GM19099 (cell line): Measurements from ENCODE around the gene CNOT6.

Experiments used
- POLR2A ChIP-seq: IDR thresholded peaks from 3 replicates; pipeline ENCODE4 v1.6.1; 2011; ENCODE audit warnings: low read depth; ENCODE audit not compliant: insufficient read length; ENCODE audit errors: extremely low read depth

CNOT6 gene

DNA sequence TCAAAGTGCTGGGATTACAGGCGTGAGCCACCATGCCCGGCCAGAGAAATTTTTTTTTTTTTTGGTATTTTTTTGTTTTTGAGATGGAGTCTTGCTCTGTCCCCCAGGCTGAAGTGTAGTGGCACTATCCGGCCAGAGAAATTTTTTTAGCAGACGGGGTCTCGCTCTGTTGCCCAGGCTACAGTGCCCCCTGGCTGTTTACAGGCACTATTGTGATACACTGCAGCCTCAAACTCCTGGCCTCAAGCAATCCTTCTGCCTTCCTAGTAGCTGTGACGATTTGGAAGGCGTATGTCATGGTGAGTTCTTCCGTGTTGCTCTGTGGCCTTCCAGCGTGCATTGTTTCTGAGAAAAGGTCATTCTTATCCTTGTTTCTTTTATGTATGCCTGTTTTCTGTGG lies 47.5 kb downstream of the CNOT6 start:
- no peak for TF ChIP-seq POLR2A

DNA sequence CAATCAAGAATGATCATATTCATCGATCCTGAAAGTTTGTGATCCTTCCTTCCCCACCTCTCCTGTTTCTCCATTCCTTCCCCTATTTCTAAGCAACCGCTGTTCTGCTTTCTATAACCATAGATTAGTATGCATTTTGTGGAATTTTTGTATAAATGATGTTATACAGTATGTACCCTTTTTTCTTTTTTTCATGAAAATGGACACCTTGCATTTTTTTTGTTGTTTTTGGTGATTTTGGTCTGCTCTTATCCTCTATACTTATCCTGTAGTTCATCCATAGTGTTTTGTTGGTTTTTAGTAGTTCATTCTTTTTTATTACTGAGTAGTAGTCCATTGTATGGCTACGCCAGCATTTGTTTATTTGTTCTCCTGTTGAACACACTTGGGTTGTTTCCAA lies 51.1 kb downstream of the CNOT6 start:
- TF ChIP-seq POLR2A = no peak

DNA sequence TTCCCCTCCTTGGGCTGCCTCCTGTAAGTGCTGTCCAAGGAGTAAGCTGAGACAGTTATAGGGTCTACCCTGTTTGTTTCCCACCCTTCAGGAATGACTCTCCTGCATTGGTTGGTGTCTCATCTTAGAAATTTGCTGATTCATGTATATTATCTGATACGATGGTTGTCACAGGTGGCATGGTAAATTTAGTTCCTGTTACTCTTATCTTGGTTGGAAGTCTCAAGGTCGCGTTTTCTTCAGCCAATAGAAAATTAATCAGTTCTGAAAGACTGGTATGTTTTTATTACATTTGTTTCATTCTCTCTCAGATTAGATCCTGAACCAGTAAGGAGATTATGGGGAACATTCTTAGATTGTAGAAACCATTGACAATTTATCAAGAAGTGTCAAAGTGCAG lies 54.4 kb downstream of the CNOT6 start:
- TF ChIP-seq POLR2A = no peak

DNA sequence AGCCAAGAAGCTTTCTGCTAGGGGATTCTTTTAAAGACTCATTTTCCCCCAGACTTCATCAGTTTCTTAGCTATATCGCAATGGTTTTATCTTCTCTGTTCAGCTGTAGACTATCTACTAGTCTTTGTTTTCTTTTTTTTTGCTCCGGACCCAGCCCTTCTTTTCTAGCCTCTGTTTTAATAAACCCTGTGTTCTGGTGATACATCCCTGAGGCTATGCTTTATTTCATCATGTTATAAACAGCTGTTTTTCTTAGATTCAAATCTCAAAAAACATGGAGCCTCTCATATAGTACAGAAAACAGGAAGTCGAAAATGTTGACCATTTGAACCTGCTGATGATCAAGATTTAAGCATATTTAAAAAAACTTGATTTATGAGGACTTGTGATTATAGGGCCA lies 59.4 kb downstream of the CNOT6 start:
- TF ChIP-seq POLR2A = no peak

DNA sequence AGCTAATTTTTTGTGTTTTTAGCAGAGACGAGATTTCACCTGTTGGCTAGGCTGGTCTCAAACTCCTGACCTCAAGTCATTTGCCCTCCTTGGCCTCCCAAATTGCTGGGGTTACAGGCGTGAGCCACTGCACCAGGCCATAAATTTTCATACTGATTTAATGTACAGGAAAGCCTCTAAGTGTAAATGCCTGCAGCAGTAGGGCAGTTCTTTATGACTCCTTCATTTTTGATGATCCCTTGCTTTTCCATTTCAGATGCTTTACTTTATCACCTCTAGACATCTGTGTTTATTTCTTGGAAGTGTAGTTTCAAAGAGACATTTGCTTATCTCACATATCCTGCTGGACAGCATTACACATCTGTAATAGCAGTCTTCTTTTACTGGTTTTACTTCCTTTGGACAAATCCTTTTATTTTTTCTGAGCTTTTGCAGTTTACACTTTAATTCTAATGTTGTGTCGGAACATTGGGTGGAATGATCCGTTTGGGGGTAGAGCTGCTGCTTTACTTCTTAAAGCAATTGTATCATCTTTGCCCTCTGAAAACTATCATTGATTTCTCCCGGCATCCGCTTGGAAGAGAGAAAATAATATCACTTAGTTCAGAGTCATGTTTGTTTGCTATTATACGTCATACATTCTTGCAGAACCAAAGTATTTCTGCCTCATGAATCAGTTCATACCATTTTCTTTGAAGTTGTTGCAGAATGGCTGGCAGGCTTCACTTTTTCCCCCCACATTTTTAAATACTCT lies 61.2 kb downstream of the CNOT6 start:
- TF ChIP-seq POLR2A = no peak

DNA sequence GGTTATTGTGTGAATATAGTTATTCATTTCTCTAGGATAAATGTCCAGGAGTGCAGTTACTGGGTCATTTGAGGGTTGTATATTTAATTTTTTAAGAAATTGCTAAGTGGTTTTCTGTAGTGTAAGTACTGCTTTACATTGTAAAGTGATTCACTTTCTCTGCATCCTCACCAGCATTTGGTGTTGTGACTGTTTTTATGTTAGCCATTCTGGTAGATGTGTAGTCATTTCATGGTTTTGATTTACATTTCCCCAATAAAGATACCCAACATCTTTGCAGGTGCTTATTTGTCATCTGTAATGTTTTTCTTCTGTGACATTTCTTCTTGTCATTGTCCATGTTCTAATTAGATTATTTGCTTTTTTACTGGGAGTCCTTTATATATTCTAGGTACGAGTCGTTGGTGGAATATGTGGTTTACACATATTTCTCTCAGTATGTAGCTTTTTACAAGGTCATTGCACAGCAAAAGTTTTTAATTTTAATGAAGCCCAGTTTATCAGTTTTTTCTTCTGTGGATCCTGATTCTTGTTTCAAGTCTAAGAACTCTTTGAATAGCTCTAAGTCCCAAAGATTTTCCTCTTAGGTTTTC lies 63.1 kb downstream of the CNOT6 start:
- TF ChIP-seq POLR2A = no peak

DNA sequence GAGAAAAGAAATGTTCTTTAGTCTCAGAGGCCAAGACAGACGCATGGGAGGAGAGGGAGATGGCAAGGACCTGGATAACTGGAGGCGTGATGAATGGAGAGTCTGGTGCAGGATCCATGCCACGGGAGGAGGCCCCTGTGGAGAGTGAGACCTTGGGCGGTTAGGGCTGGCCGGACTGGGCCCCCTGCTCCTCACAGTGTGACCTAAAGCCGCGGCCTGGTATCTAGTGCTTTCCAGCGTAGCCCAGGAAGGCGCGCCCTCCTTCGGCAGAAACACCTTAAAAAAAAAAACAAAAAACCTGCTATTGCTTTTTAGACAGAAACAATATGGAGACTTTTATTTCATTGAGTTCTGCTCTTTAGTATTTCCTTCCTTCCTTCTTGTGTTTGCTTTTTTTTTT lies 64.1 kb downstream of the CNOT6 start:
- TF ChIP-seq POLR2A = no peak

DNA sequence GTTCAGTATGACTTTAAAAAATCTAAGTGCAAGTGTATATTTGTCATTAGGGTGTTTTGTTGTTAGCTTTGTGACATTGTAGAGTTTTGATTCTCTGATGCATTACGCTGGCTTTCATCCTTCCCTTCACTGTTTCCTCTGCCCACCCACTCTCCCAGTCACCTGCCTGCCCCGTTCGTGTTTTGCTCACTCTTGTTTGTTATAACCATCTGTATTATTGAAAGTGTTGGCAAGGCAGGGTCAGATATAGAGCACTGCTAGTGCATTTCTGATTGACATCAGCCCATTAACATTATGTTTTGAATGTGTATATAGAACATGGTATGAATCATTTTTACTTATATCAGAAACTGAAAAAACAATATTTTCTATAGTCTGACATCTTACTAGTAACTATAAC lies 69.8 kb downstream of the CNOT6 start:
- TF ChIP-seq POLR2A = no peak

DNA sequence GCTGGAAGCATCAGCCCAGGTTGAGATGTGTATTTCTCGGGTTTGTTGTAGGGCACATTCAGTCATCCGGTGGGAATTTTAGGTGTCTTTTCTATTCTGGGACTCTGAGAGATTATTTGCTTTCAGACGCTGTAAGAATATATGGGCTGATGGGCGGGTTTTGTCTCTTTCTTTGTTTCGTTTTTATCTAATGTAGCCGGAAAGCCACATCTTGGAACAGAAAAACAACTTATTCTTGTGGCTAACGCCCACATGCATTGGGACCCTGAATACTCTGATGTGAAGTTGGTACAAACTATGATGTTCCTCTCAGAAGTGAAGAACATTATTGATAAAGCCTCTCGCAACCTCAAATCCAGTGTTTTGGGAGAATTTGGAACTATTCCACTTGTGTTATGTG lies 74.7 kb downstream of the CNOT6 start:
- TF ChIP-seq POLR2A = no peak

DNA sequence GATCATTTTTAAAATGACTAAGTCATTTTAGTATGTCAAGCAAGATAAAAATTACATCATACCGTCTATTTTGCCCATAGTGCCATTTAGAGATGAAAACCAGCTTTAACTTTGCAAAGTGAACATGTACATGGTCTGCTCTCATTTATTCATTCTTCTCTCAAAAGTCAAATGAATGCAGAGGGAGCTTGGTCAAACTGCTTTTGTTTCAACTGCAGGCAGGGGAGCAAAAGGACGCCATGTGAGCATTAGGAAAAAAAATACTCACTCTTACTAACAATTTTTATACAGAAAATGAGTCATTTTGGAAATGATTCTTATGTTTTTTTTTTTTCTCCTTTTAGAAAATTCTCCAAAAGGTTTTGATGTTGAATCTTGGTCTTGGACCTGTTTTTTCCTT lies 81.4 kb downstream of the CNOT6 start:
- no peak for TF ChIP-seq POLR2A

DNA sequence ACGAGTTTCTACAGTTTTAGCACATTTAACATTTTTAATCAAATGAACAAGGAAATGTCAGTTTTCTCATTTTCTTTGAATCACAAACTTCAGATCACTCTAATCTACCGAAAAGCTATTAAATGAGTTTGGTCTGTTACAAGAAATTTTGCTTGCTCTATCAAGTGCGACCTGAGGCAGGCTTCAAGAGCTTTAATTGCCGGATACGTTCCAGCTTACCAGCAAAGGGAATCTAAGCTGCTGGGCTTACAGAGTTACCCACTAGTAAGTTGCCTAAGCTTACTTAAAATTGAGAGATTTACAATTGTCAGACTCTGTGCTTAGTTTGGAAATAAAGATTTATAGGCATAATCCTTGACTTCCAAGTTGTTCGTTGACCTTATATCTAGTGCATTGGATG lies 86.5 kb downstream of the CNOT6 start:
- no peak for TF ChIP-seq POLR2A

DNA sequence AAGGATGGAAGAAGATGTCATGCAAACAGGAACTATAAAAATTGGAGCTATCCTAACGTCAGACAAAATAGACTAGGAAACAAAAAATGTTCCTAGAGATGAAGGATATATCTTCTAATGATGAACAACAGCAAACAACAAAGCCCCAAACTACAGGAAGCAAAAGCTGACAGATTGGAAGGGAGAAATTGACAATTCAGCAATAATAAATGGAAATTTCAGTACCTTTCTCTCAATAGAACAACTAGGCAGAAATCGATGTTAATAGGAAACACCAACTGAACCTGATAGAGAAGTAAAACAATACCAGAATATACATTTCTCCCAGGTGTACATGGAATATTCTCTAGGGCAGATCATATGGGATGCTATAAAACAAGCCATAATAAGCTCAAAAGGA lies 89.6 kb downstream of the CNOT6 start:
- TF ChIP-seq POLR2A = no peak

DNA sequence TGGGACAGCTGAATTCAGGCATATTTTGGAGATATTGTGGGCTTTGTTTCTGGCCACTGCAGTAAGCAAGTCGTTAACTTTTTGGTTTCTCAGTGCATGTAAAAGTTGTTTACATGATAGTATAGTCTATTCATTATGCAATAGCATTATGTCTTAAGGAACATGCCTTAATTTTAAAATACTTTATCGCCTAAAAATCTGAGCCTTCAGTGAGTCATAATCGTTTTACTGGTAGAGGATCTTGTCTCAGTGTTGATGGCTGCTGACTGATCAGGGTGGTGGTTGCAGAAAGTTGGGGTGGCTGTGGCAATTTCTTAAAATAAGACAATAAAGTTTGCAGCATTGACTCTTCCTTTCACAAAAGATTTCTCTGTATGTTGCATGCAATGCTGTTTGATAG lies 92.0 kb downstream of the CNOT6 start:
- no peak for TF ChIP-seq POLR2A

DNA sequence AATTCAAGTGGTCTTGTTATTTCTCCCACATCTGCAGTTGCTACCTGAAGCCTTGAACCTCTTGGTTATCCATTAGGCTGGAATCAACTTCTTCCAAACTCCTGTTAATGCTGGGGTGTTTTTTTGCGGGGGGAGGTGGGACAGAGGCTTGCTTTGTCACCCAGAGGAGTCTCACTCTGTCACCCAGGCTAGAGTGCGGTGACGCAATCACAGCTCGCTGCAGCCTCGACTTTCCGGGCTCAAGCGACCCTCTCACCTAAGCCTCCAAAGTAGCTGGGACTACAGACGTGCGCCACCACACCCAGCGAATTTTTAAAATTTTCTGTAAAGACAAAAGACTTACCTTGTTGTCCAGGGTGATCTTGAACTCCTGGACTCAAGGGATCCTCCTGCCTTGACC lies 92.7 kb downstream of the CNOT6 start:
- no peak for TF ChIP-seq POLR2A

DNA sequence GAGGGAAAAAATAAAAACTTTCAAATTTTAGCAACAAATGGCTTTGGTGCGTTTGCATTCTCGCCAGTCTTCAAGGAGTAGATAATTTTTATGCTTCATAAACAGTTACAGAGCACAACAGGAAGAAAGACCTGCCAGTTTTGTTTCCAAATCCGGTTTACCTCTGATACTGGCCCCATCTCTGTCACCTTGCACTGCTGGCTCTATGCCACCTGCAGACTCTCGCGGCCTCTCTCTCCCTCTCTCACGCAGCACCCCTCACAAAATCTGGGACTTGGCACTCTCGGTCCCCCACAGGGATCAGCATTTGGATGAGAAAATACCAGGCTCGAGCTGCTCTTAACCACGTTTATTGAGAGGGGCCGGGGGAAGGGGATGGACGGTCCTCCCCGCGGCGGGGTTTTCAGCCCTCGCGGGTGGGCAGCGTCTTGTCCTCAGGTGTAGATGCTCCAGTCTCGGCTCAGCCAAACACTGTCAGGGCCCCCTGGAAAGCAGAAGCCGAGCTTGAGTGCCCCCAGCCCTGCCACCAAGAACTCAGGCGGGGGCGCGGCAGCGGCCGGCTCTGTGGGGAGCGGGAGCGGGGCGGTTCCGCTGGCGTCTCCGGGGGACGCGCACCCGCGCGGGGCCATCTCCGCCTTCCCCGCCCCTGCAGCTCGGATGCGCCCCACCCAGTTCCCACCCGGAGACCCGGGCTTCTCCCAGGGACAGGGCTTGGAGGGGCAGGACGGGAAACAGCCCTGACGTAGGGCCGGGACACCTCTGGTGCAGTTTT lies 95.8 kb downstream of the CNOT6 start:
- no peak for TF ChIP-seq POLR2A
